A549 (cell line): Measurements from ENCODE around the gene AICDA. TPM values are rescaled to one million over a fixed set of nuclear protein-coding genes. Genes with fewer than 3 reads are reported as not detected.

Experiments
- ATAC-seq, 2 experiments: fragments of 200-7000 bp in 1 of 2; fragments of >200 bp in 1 of 2; cut with Nextera tagmentation in 1 of 2; cut with Tn5 transposase in 1 of 2; 3 replicates each; pipeline versions ENCODE4 v1.8.0 to v1.9.1; 2018 to 2020; ENCODE audit warnings: mild to moderate bottlenecking in 1 of 2, moderate library complexity in 1 of 2
- CTCF ChIA-PET: fragments of 300-600 bp; sonication (Branson Sonifier 250); formaldehyde crosslinking; extraction: SDS; loops from one replicate; lab custom pipeline; 2021; ENCODE audit warnings: antibody characterized with exemption, inconsistent platforms; lab: Yijun Ruan, JAX
- POLR2A ChIA-PET: fragments of 350-600 bp; formaldehyde crosslinking; extraction: SDS; loops from one replicate; lab custom pipeline; 2021; ENCODE audit warnings: antibody characterized with exemption, inconsistent platforms; lab: Yijun Ruan, JAX
- DNase-seq, 2 experiments: peaks; one replicate each; pipeline versions ENCODE4 v3.0.0 to v3.0.0-alpha.2; 2011 to 2016; ENCODE audit warnings: low read depth in 1 of 2, low spot score in 1 of 2
- FAIRE-seq: peaks from 2 replicates; lab custom pipeline; 2011; peaks lifted over from hg19 to GRCh38; lab: Jason Lieb, UNC
- H3K27ac ChIP-seq, 2 experiments: fragments of >200 bp; sonication (Bioruptor Twin); formaldehyde crosslinking; 3 replicates each; pipeline ENCODE4 v1.5.1; 2016 to 2017
- H3K4me1 ChIP-seq: fragments of >200 bp; sonication (Bioruptor Twin); formaldehyde crosslinking; 3 replicates; pipeline ENCODE4 v1.6.1; 2016
- H3K4me2 ChIP-seq: fragments of >200 bp; sonication (Bioruptor Twin); formaldehyde crosslinking; 3 replicates; pipeline ENCODE4 v1.6.1; 2016
- H3K4me3 ChIP-seq: fragments of >200 bp; sonication (Bioruptor Twin); formaldehyde crosslinking; 3 replicates; pipeline ENCODE4 v1.5.1; 2016
- H3K9me3 ChIP-seq: fragments of >200 bp; sonication (Bioruptor Twin); formaldehyde crosslinking; 3 replicates; pipeline ENCODE4 v1.6.1; 2016
- BHLHE40 ChIP-seq: IDR thresholded peaks from 2 replicates; pipeline ENCODE4 v1.6.1; 2012; ENCODE audit warnings: low read depth, low read length, inconsistent platforms
- CBX2 ChIP-seq: fragments of 200-600 bp; sonication (generic); IDR thresholded peaks from 2 replicates; pipeline ENCODE4 v1.6.1; 2016; ENCODE audit warnings: low read depth, mild to moderate bottlenecking, borderline replicate concordance
- CHD4 ChIP-seq: fragments of 200-600 bp; sonication (generic); IDR thresholded peaks from 2 replicates; pipeline ENCODE4 v1.6.1; 2016; ENCODE audit warnings: antibody characterized with exemption, mild to moderate bottlenecking, borderline replicate concordance
- CTCF ChIP-seq: fragments of >200 bp; sonication (Bioruptor Twin); formaldehyde crosslinking; IDR thresholded peaks from 3 replicates; pipeline ENCODE4 v1.5.1; 2016
- EHF ChIP-seq: fragments of 250-450 bp; sonication (Bioruptor Pico); IDR thresholded peaks from 2 replicates; pipeline ENCODE4 v1.5.0; 2020; ENCODE audit warnings: mild to moderate bottlenecking
- EHMT2 ChIP-seq: fragments of 200-600 bp; sonication (generic); IDR thresholded peaks from 2 replicates; pipeline ENCODE4 v1.6.1; 2016; ENCODE audit warnings: antibody characterized with exemption, low read depth, mild to moderate bottlenecking, moderate library complexity
- FOSB ChIP-seq: fragments of 250-450 bp; sonication (Bioruptor Pico); IDR thresholded peaks from 2 replicates; pipeline ENCODE4 v1.5.0; 2020; ENCODE audit warnings: mild to moderate bottlenecking, moderate library complexity
- FOSL2 ChIP-seq, 2 experiments: fragments of 450-650 bp in 1 of 2; fragments of >200 bp in 1 of 2; sonication (Bioruptor Twin) in 1 of 2; formaldehyde crosslinking; IDR thresholded peaks; 2 replicates each; pipeline versions ENCODE4 v1.5.0 to v1.6.1; 2016 to 2020; ENCODE audit warnings: mild to moderate bottlenecking in 1 of 2, moderate library complexity in 1 of 2
- HES2 ChIP-seq: fragments of >200 bp; sonication (Bioruptor Twin); formaldehyde crosslinking; IDR thresholded peaks from 2 replicates; pipeline ENCODE4 v1.6.1; 2016
- HOXB13 ChIP-seq: fragments of 250-450 bp; sonication (Bioruptor Pico); IDR thresholded peaks from 2 replicates; pipeline ENCODE4 v1.5.0; 2020; ENCODE audit warnings: low read depth, mild to moderate bottlenecking, moderate library complexity
- JUN ChIP-seq, 2 experiments: fragments of >200 bp; sonication (Bioruptor Twin); formaldehyde crosslinking; IDR thresholded peaks; 2 replicates in 1 of 2; 3 replicates in 1 of 2; pipeline ENCODE4 v1.6.1; 2016 to 2017
- KDM1A ChIP-seq: fragments of 200-600 bp; sonication (generic); IDR thresholded peaks from 2 replicates; pipeline ENCODE4 v1.6.1; 2016; ENCODE audit warnings: low read depth, mild to moderate bottlenecking
- KDM5A ChIP-seq: fragments of 200-600 bp; sonication (generic); IDR thresholded peaks from 2 replicates; pipeline ENCODE4 v1.6.1; 2016; ENCODE audit warnings: antibody characterized with exemption, mild to moderate bottlenecking
- MAFK ChIP-seq: fragments of 450-650 bp; IDR thresholded peaks from 2 replicates; pipeline ENCODE4 v1.6.1; 2014; ENCODE audit not compliant: partially characterized antibody
- MYC ChIP-seq: IDR thresholded peaks from 2 replicates; pipeline ENCODE4 v1.6.1; 2012; ENCODE audit warnings: mild to moderate bottlenecking, inconsistent platforms, low read length, improper control_type of control experiment, borderline replicate concordance
- NPAS2 ChIP-seq: fragments of 250-450 bp; sonication (Bioruptor Pico); IDR thresholded peaks from 2 replicates; pipeline ENCODE4 v1.8.0; 2022; ENCODE audit warnings: mild to moderate bottlenecking, moderate library complexity, borderline replicate concordance
- PBX3 ChIP-seq: IDR thresholded peaks from 2 replicates; pipeline ENCODE4 v1.6.1; 2012
- POLR2A ChIP-seq: IDR thresholded peaks from 2 replicates; pipeline ENCODE4 v1.6.1; 2012; ENCODE audit warnings: mild to moderate bottlenecking, low read length
- RARB ChIP-seq: fragments of 250-450 bp; sonication (Bioruptor Pico); IDR thresholded peaks from 2 replicates; pipeline ENCODE4 v1.8.0; 2021; ENCODE audit warnings: mild to moderate bottlenecking, moderate library complexity
- RFX5 ChIP-seq: fragments of 450-650 bp; IDR thresholded peaks from 2 replicates; pipeline ENCODE4 v1.7.1; 2014; ENCODE audit warnings: antibody characterized with exemption, mild to moderate bottlenecking, moderate library complexity
- RNF2 ChIP-seq: fragments of 200-600 bp; sonication (generic); IDR thresholded peaks from 2 replicates; pipeline ENCODE4 v1.6.1; 2016; ENCODE audit warnings: low read depth, mild to moderate bottlenecking, antibody characterized with exemption, moderate library complexity, borderline replicate concordance
- SMC3 ChIP-seq: fragments of >200 bp; sonication (Bioruptor Twin); formaldehyde crosslinking; IDR thresholded peaks from 3 replicates; pipeline ENCODE4 v1.6.1; 2018; ENCODE audit warnings: inconsistent platforms
- TP53 ChIP-seq: fragments of 250-450 bp; sonication (Bioruptor Pico); IDR thresholded peaks from 2 replicates; pipeline ENCODE4 v1.5.0; 2021; ENCODE audit warnings: mild to moderate bottlenecking, moderate library complexity
- ZFP36 ChIP-seq: fragments of 450-650 bp; IDR thresholded peaks from 2 replicates; pipeline ENCODE4 v1.6.1; 2014; ENCODE audit warnings: borderline replicate concordance; ENCODE audit not compliant: partially characterized antibody
- ZNF302 ChIP-seq: fragments of 250-450 bp; sonication (Bioruptor Pico); IDR thresholded peaks from 2 replicates; pipeline ENCODE4 v1.9.0; 2021; ENCODE audit warnings: inconsistent platforms, mild to moderate bottlenecking, moderate library complexity
- WGBS: methylation state at CpG from one replicate; pipeline ENCODE4 v1.1.6; 2017; ENCODE audit errors: missing lambda C conversion rate; 5-methylcytosine and 5-hydroxymethylcytosine counted together
- polyA plus RNA-seq, 4 experiments: library from polyadenylated mRNA; depleted of rRNA in 3 of 4; stranded (reverse); fragments of >200 nt; fragmentation: RNase III in 1 of 4; extraction: RNeasy Plus Mini Kit Qiagen cat#74134 plus additional on column Dnase treatment in 1 of 4; gene quantifications; 2 replicates in 3 of 4; 3 replicates in 1 of 4; pipeline ENCODE4 v1.2.3, GENCODE V29; 2011 to 2017
- TF ChIP-seq, protein P1 (sequence below): fragments of >200 bp; sonication (Bioruptor Twin); formaldehyde crosslinking; IDR thresholded peaks from 3 replicates; pipeline ENCODE4 v1.6.1; 2016

Gene AICDA
- polyA plus RNA-seq, 2 of the 4 experiments (the other 2 are of a cell fraction), result 0.05 to 0.16 TPM

DNA sequence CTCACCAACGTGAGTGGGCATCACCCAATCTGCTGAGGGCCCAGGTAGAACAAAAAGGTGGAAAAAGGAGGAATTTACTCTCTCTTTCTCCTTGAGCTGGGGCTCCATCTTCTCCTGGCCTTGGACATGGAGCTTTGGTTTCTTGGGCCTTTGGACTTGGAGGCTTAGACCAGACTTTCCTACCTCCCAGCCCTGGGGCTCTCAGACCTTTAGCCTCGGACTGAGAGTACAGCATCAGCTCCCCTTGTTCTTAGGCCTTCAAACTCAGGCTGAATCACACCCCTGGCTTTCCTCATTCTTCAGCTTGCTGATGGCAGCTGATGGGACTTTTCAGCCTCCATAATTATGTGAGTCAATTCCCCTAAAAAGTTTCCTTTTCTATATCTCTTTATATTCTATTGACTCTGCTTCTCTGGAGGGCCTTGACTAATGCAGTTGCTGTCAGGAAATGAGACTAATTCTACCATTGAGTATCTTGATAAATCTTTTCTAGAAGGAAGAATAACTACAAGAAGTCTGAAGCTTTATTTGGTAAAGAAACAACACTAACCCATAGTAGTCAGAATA, 56.0 kb downstream of the AICDA start:
- no peaks in the 10 kb centered on the region for H3K4me1 ChIP-seq
- no peak for FAIRE-seq
- no peak for DNase-seq
- ATAC-seq, result no peak
- TF ChIP-seq RFX5 (no peak), HOXB13 (CRISPR knock-in tag) (no peak), KDM5A (no peak), HES2 (no peak), POLR2A (no peak), CHD4 (no peak), EHMT2 (no peak), TP53 (no peak), CBX2 (no peak), FOSB (no peak), RARB (CRISPR knock-in tag) (no peak), PBX3 (no peak)
- TF ChIP-seq, protein P1, sequence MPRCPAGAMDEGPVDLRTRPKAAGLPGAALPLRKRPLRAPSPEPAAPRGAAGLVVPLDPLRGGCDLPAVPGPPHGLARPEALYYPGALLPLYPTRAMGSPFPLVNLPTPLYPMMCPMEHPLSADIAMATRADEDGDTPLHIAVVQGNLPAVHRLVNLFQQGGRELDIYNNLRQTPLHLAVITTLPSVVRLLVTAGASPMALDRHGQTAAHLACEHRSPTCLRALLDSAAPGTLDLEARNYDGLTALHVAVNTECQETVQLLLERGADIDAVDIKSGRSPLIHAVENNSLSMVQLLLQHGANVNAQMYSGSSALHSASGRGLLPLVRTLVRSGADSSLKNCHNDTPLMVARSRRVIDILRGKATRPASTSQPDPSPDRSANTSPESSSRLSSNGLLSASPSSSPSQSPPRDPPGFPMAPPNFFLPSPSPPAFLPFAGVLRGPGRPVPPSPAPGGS, result no peak
- TF ChIP-seq, all 56 proteins: peak for 0
- ChIA-PET CTCF (interaction anchor here (0.6 to 3.7 kb wide), 2 partner anchors 12 to 55 kb away, joined by 3 to 24 read pairs; no protein-coding TSS in a partner anchor), POLR2A (no interaction called here)
- WGBS, result 15% methylated on average over 2 of the region's 2 CpGs
- Histone ChIP-seq H3K27ac (no peak overlapping the region), H3K9me3 (no peaks in the 10 kb centered on the region), H3K4me2 (no peak overlapping the region), H3K4me3 (no peak overlapping the region)

DNA sequence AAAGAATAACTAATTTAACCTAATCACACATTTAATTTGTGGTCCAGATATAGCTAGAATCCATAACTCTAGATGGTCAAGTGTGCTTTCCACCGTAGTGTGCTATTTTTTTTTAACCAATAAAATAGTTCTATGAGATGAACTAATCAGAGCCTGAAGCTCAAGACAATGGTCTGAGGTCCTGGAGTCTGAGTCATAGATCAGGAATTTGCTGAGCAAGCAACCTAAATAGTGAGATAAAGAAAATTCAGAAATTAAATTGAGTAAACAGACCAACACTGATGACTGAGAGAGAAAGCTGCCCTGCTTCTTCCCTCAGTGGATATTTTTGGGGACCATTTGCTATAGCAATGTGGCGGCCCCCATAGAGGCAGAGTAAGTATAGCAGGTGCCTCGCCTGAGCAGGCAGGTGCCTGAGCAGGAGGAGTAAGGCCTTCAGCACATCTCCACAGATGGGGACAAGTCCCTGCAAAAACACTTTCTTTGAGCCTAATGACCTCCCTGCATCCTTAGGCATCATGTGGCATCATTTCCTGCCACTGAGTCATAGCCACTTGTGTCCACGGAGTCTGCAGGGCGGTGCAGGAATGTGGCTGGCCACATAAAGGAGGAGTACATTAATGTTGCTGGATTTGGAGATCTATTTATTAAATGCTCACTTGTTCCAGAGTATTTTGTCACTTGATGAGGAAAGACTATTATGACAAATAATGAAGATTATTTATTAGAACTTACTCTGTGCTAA, 58.0 kb downstream of the AICDA start:
- ChIA-PET CTCF (interaction anchor here (0.6 to 3.7 kb wide), 2 partner anchors 10 to 13 kb away, joined by 4 to 24 read pairs; no protein-coding TSS in a partner anchor), POLR2A (no interaction called here)
- no peak overlapping the region for H3K27ac ChIP-seq
- no peaks in the 10 kb centered on the region for H3K4me1 ChIP-seq
- WGBS, result 57% methylated on average over 5 of the region's 5 CpGs
- H3K4me3 ChIP-seq, result no peak overlapping the region
- no peak overlapping the region for H3K4me2 ChIP-seq
- FAIRE-seq, result no peak
- peak in 1 of 2 experiments; percentile 12 for DNase-seq
- TF ChIP-seq MYC, result no peak
- peak; percentile 91 for TF ChIP-seq MAFK
- no peak; a peak in 1 of 6 replicates for ATAC-seq
- no peaks in the 10 kb centered on the region for H3K9me3 ChIP-seq

- ChIA-PET CTCF (interaction anchor here (1.3 kb wide), 1 partner anchor 9 kb away, joined by 5 read pairs; no protein-coding TSS in a partner anchor), POLR2A (no interaction called here)
- no peak for TF ChIP-seq HOXB13 (CRISPR knock-in tag)
- no peak for TF ChIP-seq BHLHE40
- no peak for TF ChIP-seq JUN (IDR thresholded peaks at IDR 0.05)
- TF ChIP-seq NPAS2 (CRISPR knock-in tag), result no peak
- no peak for TF ChIP-seq ZFP36
- no peak for TF ChIP-seq SMC3
- no peak for TF ChIP-seq KDM1A
- no peak for TF ChIP-seq RNF2
- no peak for TF ChIP-seq EHF (CRISPR knock-in tag)
- TF ChIP-seq, protein P1, result no peak
- no peak for TF ChIP-seq CTCF
- TF ChIP-seq ZNF302 (CRISPR knock-in tag), result no peak
- no peak for TF ChIP-seq FOSL2 (IDR thresholded peaks at IDR 0.05)
- TF ChIP-seq FOSL2 (CRISPR knock-in tag; IDR thresholded peaks at IDR 0.05), result no peak
- ATAC-seq, result 0 out of 6 replicates have a peak, but pooled peaks have one; percentile 23 to 30
- H3K9me3 ChIP-seq, result no peaks in the 10 kb centered on the region
- 42% methylated on average over 6 of the region's 6 CpGs for WGBS
- no peak overlapping the region for H3K4me3 ChIP-seq
- H3K4me1 ChIP-seq, result no peaks in the 10 kb centered on the region
- H3K4me2 ChIP-seq, result no peak overlapping the region
- no peak for DNase-seq
- H3K27ac ChIP-seq, result no peak overlapping the region
- FAIRE-seq, result no peak
Observed at GRCh38 chr12:8553088-8553627, 59.5 kb downstream of the AICDA start.
